Activated T-cell treated with anti-CD3 and anti-CD28 coated beads for 4 hours (primary cell): ENCODE data around the gene FAM89A.

Source experiments
- DNase-seq: peaks from one replicate; pipeline ENCODE4 v3.0.0-alpha.2; 2020

Gene FAM89A

DNA sequence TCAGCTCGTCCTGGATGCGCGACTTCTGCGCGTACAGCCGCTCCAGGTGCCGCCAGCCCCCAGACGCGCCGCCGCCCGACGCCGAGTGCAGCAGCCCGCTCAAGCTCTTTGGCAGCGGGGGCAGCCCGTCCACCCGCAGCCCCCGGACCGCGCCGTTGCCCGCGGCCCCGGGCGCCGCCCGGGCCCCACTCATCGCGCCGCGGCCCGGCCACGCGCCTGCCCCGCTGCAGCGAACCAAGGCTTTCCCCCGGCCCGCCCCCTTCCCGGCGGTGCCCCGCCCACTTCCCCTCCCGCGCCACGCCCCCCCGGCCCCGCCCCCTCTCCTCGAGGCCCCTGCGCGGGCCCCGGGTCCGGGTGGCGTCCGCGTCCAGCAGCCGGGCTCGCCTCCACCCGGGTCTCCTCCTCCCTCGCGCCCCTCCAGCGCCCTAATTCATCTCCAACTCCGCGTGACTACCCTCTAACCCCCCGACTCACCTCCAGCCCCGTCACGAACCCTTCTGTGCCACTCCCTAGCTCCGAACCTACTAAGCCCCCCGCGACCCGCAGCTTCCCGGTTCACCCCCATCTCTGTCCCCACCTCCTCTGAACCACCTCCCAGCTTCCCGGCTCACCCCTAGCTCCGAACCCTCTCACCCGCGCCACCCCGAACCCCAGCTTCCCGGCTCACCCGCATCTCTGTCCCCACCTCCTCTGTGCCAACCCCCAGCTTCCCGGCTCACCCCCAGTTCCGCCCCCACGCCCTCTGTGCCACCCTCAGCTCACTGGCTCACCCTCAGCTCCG lies at the start of gene FAM89A:
TSS of gene FAM89A (minus strand) at position 236 of the 781 bp plus-strand sequence. CDS start at position 193, 43 bp downstream.
- DNase-seq = peak; percentile 68

DNA sequence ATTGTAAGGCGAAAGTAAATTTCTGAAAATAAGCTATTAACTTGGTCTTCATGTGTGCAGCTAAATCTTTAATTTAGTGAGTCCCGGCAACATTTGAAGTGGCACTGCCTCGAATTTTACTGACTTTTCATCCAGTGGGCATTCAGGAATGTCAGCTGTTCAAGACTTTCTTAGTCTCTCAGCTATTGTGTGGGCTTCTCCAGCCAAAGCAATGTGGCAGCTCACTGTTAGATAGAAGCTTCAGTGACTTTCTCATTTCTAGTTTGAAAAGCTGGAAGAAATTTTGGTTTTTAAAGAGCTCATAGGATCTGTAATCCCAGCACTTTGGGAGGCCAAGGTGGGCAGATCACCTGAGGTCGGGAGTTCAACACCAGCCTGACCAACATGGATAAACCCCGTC lies 44.3 kb upstream of the FAM89A start:
- DNase-seq = no peak

GRCh38 chr1:231079163-231079562 lies 39.1 kb upstream of the FAM89A start:
- DNase-seq = no peak

DNA sequence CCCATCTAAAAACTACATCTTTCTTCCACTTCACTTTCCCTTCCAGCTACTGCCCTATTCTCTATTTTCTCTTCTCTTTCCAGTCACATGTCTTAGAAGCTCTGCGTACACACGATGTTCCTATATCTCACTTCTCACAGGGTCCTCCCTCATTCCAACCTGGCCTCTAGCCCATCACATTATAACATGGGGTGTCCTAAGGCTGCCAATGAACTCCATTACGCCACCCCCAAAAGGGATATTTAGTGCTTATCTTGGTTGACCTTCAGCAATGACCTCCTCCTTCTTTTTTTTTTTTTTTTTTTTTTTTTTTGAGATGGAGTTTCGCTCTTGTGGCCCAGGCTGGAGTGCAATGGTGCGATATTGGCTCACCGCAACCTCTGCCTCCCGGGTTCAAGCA lies 38.2 kb upstream of the FAM89A start:
- DNase-seq = no peak

DNA sequence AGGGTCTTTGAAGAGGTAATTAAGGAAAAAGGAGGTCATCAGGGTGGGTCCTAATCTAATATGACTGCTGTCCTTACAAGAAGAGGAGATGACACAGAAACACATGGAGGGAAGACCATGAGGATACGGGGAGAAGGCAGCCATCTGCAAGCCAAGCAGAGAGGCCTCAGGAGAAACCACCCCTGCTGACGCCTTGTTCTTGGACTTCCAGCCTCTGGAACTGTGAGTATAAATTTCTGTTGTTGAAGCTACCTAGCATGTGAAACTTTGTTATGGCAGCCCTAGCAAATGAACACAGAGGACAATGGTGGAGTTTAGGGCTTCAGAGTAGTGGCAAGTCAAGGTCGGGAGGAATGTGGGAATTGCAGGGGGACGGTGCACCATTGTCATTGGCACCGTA lies 36.7 kb upstream of the FAM89A start:
- no peak for DNase-seq

- DNase-seq = no peak
Observed at GRCh38 chr1:231075497-231075896, 35.4 kb upstream of the FAM89A start.

GRCh38 chr1:231075020-231075419 lies 35.0 kb upstream of the FAM89A start:
- DNase-seq = no peak

GRCh38 chr1:231074046-231074445 lies 34.0 kb upstream of the FAM89A start:
- no peak for DNase-seq

GRCh38 chr1:231073331-231073730 lies 33.3 kb upstream of the FAM89A start:
- DNase-seq = no peak

DNA sequence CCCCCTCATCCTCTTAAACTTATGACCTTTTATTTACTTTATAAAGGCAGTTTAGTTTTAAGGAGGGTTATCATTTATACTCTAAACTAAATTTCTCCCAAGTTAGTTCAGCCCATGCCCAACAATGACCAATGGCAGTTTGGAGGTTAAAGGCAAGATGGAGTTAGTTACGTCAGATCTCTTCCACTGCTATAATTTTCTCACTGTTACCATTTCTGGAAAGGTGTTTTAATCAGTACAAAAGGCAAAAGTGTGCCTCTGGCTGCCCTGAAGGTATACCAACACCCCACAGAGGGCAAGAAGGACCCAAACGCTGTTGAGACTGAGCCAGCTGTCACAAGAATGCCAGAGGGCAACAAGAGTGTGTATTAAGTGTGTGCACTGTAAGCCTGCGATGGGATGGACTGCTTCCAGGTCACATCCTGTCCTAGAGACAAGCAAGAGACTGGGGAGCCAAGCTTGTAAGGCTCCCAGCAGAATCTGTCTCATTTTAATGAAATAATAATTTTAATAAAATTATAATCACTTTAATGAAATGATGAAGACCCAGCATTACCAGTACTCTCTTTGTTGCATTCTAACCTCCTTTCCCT lies 32.5 kb upstream of the FAM89A start:
- no peak for DNase-seq

- no peak for DNase-seq
Observed at GRCh38 chr1:231072041-231072440, 32.0 kb upstream of the FAM89A start.

DNA sequence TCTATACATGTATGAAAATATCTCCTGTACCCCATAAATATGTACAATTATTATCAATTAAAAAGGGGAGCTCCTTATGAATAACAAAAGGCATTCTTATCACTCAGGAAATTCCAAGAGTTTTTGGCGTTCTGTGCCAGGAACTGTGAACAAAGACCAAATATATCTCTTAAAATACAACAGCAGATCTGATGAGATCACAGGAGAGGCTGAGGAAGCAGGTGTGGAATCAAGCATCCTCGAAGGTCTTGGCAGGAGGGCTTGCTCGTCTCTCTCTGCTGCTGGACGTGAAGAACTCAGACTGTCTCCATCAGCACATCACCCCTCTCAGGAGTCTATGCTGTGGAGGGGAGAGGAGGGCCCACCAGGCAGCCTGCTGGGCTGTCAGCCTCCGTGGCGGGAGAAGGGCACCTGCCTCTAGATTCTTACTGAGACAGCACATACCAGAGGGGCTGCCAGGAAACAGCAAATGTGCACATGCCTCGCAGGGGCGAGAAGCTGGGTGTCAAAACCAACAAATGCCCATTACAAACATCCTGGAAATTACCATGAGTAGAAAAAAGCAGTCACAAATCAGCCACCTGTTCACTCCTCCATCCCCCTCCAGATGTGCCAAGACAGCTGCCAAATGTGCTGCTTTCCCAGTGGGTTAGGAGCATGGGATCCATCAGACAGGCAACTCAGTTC lies 30.8 kb upstream of the FAM89A start:
- DNase-seq = no peak

DNA sequence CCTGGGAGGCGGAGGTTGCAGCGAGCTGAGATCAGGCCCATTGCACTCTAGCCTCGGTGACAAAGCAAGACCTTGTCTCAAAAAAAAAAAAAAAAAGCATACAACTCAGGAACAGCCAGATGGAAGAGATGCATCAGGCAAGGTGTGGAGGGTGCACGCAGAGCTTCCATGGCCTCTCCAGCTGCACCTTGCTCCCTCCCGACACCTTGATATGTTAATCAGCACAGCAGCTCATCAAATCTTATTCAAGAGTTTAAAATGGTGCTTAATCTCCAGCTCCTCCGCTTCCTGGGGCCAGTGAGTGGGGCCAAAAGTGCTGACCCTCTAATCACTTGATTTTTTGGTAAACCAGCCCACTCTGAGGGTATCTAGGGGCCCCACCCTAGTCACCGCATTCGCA lies 29.3 kb upstream of the FAM89A start:
- DNase-seq = no peak

DNA sequence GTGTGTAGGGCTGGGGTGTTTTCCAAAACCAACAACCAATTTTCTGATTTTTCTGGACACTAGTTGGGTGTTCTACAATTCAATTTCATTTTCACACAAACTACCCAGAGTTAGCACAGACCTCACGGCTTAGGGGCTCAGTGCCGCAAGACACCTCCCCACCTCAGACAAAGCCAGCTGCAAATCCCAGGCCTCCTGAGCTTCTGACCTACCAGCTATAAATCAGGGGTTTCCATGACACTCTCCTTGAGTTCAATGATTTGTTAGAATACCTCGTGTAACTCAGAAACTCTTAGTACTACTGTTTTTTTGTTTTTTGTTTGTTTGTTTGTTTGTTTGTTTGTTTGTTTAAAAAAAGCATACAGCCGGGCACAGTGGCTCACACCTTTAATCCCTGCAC lies 28.7 kb upstream of the FAM89A start:
- DNase-seq = no peak

- DNase-seq = no peak
Observed at GRCh38 chr1:231065510-231066241, 25.6 kb upstream of the FAM89A start.

GRCh38 chr1:231064418-231064817 lies 24.4 kb upstream of the FAM89A start:
- no peak for DNase-seq

DNA sequence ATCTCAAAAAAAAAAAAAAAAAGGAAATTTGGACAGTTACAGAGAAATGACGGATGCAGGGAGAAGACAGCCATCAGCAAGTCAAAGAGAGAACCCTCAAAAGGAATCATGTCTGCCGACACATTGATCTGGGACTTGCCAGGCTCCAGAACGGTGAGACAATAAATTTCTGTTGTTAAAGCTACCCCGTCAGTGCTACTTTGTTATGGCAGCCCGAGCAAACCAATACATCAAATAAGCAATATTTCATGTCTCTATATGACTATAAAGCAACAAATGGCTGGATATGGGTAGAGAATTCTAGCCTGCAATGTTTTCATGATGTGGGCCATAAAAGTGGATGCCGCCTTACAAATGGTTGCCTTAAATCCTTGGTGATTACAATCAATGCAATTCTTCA lies 23.3 kb upstream of the FAM89A start:
- no peak for DNase-seq

GRCh38 chr1:231062500-231063270 lies 22.6 kb upstream of the FAM89A start:
- no peak for DNase-seq

GRCh38 chr1:231059566-231060193 lies 19.6 kb upstream of the FAM89A start:
- no peak for DNase-seq

- no peak for DNase-seq
Observed at GRCh38 chr1:231058416-231059109, 18.5 kb upstream of the FAM89A start.

DNA sequence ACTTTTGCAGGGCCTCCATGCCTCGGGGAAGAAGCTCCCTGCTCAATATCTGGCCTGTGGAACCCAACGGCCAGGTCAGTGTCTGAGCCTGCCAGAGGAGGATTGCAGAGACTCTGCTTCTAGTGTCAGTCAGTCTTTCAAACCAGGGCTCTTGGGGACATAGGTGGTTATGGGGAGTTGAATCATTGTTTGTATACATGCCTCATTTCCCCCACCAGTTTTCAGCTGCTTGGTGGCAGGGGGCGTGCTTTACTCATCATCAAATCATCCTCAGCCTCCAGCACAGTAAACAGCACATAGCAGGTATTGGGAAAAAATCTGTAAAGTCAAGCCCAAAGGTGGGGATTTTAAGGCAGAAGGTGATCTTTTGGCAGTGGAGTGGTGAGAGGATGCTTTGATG lies 17.4 kb upstream of the FAM89A start:
- no peak for DNase-seq

DNA sequence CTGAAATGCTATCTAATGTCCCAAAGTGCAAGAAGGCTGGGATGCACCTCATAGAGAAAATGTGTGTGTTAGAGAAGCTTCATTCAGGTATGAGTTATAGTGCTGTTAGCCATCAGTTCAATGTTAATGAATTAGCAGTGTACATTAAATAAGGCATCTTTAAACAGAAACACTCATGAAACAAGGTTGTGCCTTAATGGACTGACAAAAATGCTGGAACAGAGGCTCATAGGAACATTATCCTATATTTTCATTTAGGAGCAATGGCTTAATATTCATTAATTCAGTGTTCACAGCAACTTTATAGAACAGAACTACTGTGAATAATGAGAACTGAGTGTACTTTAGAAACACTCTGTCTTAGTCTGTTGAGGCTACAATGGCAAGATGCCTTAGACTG lies 15.2 kb upstream of the FAM89A start:
- DNase-seq = no peak
